ENCODE measurements around the gene SLC12A8.

GRCh38 chr3:125087768-125088391, 124.7 kb downstream of the SLC12A8 start:
- TF ChIP-seq EP300 (IDR thresholded peaks at IDR 0.05) (no peak), CTCF (IDR thresholded peaks at IDR 0.05) (no peak), POLR2AphosphoS5 (IDR thresholded peaks at IDR 0.05) (no peak)

All from stomach (tissue), 4 donors.